NCI-H146 treated with DMSO at 0.1 percent for 48 hours (cell line): ENCODE measurements around the gene DOCK2.

ENCODE experiments used
- DNase-seq: peaks from one replicate; lab custom pipeline; 2025; ENCODE audit not compliant: unreplicated experiment; lab: John Stamatoyannopoulos, UW

Gene DOCK2

GRCh38 chr5:169850409-169850808, 213.3 kb downstream of the DOCK2 start:
- no peak for DNase-seq

DNA sequence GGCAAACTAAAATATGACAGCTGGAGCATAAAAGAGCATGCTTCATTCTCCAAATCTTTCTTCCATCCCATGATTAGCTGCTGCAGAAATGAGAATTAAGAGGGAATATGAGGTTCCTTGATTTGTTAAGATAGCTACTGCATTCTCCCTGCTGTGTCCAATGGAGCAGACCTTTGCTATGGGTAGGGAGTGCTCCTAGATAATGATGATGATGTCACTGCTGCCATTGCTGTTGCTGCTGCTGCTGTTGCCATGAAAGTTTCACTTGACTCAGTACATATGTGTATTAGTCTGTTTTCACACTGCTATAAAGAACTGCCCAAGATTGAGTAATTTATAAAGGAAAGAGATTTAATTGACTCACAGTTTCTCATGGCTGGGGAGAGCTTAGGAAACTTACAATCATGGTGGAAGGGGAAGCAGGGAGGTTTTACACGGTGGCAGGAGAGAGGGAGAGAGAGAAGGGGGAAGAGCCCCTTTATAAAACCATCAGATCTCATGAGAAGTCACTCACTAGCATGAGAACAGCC, 214.3 kb downstream of the DOCK2 start:
- no peak for DNase-seq

- no peak for DNase-seq
These were observed 219.5 kb downstream of the DOCK2 start for GRCh38 chr5:169856571-169856970.

DNA sequence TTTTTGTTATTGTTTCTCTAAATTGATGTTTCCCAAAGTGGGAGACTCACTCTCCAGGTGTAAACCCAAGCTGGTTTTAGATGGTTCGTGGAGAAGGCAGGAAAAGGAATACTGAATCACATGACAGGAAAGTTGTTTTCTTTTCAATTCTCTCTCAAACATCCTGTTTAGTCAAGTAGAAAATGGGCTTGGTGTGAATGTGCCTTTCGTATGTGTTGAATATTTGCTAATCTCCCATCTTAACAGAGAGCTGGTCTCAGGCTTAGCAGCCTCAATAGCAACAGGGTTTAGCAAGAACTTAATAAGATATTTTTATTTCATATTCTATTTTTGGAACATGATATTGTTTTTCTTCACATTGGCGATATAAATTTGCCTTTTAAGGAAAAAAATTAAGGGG, 223.5 kb downstream of the DOCK2 start:
- no peak for DNase-seq

DNA sequence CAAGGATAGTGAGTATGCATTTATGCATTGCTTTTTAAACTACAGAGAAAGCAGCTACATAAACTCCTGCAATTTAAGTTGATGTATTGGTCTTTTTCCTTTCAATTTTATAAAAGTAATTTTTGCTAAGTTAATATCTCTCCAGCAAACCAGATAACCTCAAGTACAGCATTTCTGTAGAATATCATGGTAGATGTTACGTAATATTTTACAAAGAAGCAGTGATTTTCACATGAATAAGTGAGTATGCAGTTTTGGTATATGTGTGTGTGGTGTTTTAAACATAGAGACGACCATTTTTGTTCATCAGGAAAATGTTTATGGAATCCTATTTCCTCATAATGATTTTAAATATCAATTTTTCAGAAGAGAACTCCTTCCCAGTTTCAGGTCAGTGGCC, 224.4 kb downstream of the DOCK2 start:
- no peak for DNase-seq

DNA sequence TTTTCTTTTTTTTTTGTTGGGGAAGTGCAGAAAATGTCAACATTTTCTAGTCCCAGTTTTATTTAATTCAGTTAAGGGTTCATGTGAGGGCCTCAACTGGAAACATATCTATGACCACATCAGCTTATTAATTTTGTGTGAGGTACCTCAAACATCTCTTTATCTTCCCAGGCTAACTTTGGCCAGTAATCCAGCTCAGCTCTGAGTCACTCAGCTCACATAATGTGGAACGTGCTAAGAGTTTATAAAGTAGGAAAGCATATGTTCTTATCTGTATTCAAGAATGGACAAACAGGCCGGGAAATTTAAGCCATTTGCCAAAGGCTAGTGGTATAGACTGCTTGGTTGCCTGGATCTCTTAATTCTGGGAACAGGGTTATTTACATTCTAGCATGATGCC, 224.9 kb downstream of the DOCK2 start:
- DNase-seq, result no peak

DNA sequence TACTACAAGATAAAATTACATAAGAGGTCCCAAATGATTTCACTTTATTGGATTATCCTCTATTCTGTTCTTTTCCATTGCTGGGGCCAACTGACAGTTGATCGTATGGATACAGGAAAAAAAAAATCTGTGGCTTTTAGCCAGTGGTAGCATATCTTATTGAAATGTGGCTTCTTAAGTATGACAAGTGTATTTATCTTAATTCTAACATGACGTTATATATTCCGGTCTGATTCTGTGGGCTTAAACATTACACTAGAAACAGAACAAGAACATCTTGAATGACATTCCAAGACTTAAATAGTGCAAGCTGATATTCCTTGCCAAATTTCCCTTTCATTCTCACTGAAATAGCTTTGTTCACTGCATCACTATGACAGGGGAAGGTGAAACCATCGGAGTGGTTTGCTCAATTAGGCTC, 225.3 kb downstream of the DOCK2 start:
- no peak for DNase-seq

GRCh38 chr5:169864483-169864882, 227.4 kb downstream of the DOCK2 start:
- DNase-seq, result no peak

GRCh38 chr5:169867347-169867746, 230.3 kb downstream of the DOCK2 start:
- no peak for DNase-seq

- no peak for DNase-seq
These were observed 232.0 kb downstream of the DOCK2 start for GRCh38 chr5:169869066-169869465.

DNA sequence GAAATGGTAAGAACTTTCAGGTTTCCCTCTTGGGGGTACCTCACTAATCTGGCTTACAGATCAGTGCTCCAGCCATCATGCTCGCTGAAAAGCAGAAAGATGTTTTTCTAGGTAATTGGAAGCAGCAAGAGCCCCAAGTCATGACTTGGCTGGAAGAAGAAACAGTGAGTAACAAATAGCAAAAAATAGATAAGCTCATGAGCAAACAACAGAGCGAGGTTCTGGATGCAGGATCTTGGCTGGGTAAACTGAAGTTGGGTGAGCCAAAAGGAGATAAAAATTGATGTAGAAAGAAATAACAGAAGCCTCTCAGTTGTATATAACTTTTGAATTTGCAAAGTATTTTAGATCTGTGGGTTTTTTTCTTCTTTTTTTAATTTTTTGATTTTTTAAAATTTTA, 233.1 kb downstream of the DOCK2 start:
- DNase-seq, result no peak

- DNase-seq, result no peak
These were observed 234.9 kb downstream of the DOCK2 start for GRCh38 chr5:169871826-169872490.

DNA sequence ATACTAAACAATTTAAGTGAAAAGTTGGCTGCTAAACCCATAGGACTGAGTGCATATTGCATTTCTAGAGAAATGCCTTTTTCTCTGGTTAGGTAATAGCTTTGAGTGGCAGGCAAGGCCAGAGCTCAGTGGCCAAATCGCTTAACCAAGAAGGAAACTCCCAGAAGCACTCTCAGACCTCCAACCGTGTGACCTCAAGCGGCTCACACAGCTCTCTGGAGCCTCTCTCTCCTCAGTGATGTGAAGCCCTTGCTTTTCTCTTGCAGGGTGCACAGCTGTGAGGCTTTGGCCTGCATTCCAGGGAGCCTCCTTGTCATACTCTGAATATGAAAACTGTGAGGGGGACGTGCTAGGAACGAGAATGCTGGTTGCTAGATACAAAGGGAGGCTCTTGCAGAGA, 236.6 kb downstream of the DOCK2 start:
- DNase-seq, result no peak

- no peak for DNase-seq
These were observed 237.5 kb downstream of the DOCK2 start for GRCh38 chr5:169874621-169875020.

DNA sequence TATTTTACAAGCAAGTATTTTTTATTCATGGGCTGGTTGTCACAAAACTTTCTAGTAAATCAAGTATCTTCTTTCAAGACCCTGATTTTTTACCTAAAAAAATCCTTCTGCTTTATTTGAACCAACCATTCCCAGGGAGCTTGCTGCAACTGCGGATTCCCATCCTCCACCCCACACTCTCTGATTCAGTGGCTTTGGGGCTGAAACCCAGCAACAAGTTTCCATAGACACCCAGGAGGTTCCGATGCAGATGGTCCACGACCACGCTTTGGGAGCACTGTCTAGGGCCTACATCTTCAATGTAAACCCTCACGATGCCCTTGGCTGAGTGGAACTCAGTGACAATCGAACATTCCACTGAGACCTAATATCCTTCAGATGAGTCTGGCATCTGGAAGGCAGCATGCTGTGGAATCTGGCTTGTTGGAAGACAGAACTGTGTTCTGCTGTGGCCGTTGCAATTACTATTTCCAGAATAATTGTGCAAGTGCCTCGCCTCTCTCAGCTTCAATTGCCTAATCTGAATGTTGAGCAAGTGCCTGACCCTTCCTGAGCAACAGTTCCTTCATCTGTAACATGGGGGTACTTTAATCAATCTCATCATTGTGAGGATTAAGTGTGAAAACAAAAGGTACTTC, 238.1 kb downstream of the DOCK2 start:
- DNase-seq, result no peak

DNA sequence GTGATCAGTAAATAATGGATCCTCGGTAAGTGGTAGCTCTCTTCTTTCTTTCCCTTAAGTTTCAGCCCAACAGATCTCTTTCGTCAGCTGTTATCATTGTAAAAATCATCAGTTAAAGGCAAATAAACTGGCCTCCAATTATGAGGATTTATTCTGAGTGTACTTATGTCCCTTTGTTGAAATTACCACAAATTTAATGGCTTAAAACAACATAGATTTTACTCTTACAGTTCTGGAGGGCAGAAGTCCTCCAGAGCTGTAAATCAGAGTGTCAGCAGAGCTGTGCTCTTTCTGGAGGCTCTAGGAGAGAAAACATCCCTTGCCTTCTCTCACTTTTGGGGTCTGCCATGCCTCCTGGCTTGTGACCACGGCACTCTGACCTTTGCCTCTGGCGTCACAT, 238.7 kb downstream of the DOCK2 start:
- DNase-seq, result no peak

- no peak for DNase-seq
These were observed 239.3 kb downstream of the DOCK2 start for GRCh38 chr5:169876386-169876785.

DNA sequence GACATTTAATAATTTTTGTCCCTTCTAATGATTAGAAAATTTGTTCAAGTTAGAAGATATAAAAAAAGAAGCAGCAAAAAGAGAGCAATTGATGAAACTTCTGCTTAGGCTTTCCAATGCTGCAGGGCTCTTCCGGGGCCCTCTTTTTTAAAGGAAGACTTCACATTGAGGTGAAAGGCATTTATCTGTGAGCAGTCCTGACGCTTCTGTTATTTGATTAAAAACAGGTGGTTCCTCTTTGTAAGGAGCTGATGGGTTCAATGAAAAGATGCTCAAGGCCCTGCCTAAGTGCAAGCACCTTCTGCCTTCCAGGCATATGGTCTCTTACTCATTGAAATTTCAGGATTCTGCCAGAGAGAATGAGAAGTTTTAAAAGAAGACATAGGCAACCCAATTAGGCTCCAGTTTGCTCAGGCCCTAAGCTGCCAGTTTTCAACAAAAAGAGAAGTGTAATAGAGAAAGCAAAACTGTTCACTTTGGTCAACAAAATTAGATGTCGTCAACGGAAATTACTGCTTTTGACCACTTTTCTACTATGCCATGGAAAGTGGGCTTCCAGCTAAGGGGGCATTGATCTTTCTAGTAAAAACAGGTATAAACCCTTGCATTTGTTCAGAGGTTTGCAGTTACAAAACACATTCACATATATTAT, 243.1 kb downstream of the DOCK2 start:
- no peak for DNase-seq

- DNase-seq, result no peak
These were observed 243.7 kb downstream of the DOCK2 start for GRCh38 chr5:169880785-169881184.

- DNase-seq, result no peak
These were observed 244.7 kb downstream of the DOCK2 start for GRCh38 chr5:169881702-169882303.

DNA sequence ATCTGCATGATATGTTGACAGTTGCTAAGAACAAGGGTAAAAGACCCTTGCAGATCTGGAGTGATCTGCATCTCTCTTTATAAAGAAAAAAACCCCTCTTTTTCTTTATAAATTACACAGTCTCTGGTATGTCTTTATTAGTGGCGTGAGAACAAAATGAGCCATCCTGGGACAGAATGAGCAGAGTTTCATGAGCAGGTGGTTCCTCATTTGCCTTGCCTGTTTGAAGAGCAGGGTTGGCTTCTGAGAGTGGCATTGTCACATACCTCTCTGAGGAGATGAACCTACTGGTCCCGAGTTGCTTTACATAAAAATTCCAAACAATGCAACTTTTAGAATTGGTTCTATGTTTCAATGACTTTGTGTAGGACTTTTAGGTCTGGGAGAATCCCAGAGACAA, 249.0 kb downstream of the DOCK2 start:
- DNase-seq, result no peak

- no peak for DNase-seq
These were observed 249.6 kb downstream of the DOCK2 start for GRCh38 chr5:169886677-169887076.
